Islet of Langerhans (tissue), 1 donor: ENCODE results near the gene TP53I13.

Source experiments
- FAIRE-seq: peaks from one replicate; lab custom pipeline; 2011; peaks lifted over from hg19 to GRCh38; lab: Jason Lieb, UNC

The TP53I13 gene

DNA sequence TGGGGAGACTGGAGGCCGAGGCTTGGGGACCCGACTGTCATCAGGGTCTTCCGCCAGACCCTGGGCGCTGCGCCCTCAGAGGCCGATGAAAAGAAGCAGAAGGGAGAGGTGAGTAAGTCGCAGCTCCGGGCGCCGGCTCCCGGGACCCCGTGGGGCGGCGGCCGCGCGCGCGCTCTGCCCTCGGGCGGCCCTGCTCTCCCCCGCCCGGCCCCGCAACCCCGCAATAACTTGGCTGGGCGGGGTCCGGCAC is 1.3 kb upstream of the TP53I13 start:
- FAIRE-seq = no peak

DNA sequence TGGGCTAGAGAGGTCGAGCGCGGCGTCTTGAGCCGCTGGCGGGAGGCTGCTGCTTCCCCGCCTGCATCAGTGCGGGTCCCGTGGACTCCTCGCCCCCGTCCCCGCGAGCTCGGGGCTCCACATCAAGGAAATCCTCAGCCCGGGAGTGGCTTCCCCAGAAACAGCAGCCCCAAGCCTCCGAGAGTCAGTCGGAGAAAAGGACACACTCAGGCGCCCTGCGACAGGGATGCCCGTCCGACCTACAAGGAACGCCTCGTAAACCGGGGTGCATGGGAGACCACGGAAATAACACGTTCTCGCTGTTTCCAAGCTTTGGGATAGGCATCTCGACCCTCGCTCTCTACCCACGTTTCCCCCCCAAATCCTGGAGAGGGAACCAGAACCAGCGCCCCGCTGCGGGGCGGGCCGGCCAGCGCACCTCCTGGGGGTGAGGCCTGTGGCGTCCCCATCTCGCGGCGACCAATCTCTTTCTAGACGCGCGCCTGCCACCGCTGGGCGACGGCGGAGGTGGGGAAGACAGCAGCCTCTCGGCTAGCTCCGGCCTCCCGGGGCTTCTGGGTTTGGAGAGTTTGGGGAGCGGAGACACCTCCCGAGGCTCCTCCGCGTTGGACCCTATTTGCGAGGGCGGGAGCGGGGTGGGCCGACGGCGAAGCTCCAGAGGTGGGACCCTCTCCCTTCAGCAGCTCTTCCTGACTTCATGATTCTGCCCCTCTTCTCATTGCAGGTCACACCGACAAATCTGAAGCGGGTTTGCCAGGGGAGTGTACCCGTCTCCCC is 759 bp upstream of the TP53I13 start:
- FAIRE-seq = no peak

- FAIRE-seq = no peak
Observed at GRCh38 chr17:29569245-29569950, 897 bp downstream of the TP53I13 start.

DNA sequence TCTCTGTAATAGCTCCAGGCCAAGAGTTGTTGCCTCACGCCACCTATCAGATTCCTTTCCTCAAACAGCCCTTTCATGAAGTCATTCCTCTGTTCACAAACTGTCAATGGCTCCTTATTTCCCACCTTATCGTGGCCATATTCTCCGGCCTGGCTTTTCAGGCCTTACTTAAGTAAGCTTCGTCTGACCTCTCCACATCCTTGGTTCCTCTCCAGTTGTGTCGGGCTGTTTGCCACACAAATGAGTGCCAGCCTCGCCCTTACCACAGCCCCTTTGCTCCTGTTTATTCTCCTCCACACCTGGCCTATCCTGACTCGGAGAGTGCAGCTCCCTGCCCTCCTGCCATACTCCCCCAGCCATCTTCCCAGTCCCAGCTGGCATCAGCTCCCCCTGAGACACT is 2.0 kb downstream of the TP53I13 start:
- no peak for FAIRE-seq

DNA sequence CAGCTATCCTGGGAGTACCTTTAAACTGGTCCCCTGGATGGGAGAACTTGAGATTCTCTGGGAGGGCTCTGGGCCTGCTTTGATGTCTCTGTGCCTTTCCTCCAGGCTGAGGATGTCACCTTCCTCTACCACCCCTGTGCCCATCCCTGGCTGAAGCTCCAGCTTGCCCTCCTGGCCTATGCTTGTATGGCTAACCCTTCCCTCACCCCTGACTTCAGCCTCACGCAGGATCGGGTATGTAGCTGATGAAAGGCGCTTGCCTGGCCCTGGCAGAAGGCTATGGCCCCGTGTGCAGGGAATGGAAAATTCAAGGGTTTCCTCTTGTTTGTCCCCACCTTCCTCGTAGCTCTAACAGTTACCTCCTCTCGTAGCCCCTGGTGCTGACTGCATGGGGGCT is 3.0 kb downstream of the TP53I13 start:
- FAIRE-seq = no peak

DNA sequence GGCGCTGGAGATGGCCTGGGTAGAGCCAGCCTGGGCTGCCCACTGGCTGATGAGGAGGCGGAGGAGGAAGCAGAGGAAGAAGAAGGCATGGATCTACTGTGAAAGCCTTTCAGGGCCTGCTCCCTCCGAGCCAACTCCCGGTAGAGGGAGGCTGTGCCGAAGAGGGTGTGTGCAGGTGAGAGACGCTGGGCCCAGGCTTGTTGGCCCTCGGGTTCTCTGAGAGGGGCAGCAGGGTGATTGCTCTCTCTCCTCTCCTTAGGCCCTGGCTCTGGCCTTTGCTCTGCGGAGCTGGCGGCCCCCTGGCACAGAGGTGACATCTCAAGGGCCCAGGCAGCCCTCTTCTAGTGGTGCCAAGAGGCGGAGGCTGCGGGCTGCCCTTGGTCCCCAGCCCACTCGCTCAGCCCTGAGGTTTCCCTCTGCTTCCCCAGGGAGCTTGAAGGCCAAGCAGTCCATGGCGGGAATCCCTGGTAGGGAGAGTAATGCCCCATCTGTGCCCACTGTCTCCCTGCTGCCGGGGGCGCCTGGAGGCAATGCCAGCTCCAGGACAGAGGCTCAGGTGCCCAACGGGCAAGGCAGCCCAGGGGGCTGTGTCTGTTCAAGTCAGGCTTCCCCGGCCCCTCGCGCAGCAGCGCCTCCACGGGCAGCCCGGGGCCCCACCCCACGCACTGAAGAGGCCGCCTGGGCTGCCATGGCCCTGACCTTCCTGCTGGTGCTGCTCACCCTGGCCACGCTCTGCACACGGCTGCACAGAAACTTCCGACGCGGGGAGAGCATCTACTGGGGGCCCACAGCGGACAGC is 3.6 kb downstream of the TP53I13 start:
- FAIRE-seq = no peak

GRCh38 chr17:29572691-29573557 is 4.4 kb downstream of the TP53I13 start:
- no peak for FAIRE-seq

DNA sequence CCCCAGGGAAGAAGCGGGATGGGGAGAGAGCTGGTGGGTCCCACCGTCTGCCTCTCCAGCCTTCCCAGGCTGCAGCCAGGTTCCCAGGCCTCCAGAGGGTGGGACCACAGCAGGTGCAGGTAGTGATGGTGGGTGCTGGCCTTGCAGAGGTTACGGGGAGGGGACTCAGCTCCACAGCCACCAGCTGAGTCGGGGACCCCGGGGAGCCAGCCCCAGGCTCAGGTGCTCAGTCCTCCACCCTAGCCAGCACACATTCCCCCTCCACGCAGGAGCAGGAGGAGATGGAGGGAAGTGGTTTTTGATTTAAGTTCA is 5.0 kb downstream of the TP53I13 start:
- no peak for FAIRE-seq

DNA sequence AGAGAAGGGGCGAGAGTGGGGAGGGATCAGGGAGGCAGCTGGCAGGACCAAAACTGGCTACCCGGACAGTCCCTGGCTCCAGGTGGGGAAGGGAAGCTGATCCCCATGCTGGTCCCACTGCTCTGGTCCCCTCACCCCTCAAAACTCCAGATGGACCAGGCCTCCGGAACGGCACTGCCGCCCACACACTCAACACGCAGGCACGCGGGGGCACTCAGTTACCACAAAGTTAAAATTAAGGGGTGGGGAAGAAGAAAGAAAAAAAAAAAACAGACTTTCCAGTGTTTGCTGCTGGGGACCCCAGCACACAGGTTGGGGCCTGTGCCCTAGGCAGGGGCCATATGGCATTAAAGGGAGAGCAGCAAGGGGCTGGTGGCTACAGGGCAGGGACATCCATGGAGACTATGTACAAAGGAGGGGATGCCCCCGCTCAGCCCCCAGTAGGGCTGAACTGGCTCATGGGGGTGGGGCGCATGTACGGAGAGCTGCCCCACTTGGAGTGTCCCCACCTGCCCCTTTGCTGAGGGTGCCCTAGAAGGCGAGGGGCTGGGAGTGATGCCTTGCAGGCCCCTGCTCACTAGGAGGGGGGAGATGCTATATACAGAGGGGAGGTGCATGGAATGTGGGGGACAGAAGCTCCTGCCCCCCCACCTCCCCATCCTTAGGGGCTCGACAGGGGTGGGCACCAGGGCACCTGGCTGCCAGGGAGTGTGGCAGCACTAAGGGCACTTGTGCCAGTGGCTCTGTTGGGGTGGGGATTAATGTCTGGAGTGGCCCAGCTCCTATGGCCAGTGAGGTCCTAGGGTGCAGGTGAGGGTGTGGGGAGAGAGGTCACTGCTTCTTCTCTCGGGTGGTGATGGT is 5.6 kb downstream of the TP53I13 start:
- no peak for FAIRE-seq

GRCh38 chr17:29574732-29575510 is 6.4 kb downstream of the TP53I13 start:
- no peak for FAIRE-seq

DNA sequence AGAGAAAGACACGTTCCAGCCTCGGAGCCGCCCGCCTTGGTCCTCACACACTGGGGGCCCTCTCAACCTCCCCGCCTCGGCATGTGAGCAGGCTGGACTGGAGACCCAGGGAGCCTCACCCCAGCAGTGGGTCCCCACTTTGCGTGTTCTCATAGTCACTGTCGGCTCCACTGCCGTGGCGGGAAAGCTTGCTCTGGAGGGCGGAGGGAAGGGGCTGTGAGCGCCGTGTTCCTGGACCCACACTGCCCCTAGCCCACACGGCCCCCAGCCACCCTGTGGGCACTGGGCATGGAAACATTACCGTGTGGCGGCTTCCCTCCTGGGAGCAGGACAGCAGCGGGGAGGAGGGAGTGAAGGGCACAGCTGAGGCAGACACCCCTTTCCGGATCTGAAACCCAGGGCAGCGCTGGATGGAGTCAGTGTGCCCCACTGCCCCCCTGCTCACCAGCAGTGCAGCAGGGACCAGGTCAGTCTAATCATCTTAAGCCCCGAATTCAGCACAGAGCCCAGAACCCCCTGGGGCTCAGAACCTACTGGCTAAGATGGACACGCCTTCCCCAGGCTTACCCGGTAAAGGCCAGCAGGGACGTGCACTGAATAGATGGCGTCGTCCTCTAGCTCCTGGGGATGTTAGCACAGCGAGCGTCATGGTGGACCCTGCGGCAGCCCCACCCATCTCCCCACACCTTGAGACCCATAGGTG is 7.2 kb downstream of the TP53I13 start:
- FAIRE-seq = no peak

DNA sequence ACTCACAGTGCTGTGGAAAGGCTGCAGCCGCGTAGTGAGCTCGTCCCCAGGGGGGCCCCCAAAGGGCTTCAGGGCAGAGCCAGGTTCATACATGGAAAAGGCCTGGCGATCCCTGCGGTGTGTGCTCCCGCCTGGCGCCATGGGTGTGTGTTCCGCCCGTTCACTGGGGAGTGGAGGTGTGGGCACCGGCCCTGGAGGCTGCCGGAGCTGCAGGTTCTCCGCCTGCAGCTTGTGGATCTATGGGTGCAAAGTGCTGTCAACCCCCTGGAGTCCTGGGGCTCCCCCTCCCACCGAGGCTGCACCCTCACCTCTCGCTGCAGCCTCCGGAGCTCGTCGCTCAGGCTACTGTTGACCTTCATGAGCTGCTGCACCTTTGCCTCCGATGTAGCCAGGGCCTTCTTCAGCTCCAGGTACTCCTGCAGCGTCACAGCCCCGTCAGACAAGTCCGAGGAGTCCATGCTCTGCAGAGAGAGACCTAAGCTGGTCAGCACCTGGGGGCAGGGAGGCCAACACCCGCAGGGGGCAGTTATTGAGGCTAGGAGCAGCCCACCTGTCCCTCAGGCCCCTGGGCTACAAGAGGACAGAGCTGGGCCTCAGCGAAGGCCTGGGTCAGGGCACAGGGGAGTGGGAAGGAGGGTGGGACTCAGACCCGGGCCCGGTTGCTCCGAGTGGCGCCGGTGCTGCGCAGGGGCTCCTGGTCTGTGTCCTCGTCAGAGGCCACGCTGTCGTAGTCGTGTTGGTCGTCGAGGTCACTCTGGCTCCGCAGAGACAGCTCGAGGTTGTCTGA is 7.9 kb downstream of the TP53I13 start:
- FAIRE-seq = no peak

GRCh38 chr17:29577001-29577370 is 8.5 kb downstream of the TP53I13 start:
- no peak for FAIRE-seq

GRCh38 chr17:29577385-29578211 is 9.1 kb downstream of the TP53I13 start:
- FAIRE-seq = no peak

- no peak for FAIRE-seq
Observed at GRCh38 chr17:29578626-29579485, 10.4 kb downstream of the TP53I13 start.

DNA sequence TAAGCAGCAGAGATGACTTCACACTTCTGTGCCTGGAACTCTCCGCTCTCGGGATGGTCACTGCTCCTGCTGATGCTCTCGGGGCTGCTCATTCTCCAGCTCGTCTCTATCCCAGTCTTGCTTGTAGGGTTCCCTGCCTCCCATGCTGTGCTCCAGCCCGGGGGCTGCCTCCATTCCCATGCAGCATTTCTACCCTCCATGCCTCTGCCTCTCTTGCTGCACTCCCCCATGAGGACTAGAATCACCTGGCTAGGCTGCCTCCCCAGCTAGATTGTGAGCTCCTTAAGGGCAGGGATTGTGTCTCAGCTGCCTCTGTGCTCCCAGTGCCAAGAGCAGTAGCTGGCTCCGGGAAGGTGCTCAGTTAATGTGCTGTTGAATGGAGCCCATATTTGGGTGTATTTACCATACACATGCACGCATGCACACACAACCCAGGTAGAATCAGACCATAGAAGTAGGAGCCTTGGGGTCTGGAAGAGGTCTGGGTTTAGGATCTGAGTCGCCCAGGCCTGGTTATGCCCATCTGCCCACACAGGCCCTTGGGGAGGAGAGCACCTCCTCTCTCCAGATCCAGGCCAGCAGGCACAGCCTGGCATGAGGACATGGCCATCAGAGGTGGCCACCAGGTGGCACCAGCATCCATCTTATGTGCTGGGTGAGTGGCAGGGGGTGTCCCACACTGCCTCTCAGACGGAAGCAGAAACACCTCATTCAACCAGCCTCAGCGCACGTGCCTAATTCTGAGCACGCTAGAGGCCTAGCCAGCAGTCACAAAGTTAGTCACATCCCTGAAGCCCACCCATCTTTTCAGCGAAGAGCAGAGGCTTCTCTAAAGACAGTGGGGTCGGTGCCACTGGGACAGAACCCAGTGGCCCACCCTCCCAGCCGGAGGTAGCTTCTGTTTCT is 11.6 kb downstream of the TP53I13 start:
- FAIRE-seq = peak; percentile 17
